ENCODE data around the gene CFAP157. TPM values are rescaled to one million over a fixed set of nuclear protein-coding genes. Genes with fewer than 3 reads are reported as not detected.

CFAP157 gene
- total RNA-seq, 1 experiment from 2014 or later = 0.87 TPM

- CTCF ChIA-PET = no interaction called here
These were observed 8.4 kb upstream of the CFAP157 start for GRCh38 chr9:127698386-127698785.

GRCh38 chr9:127698985-127699670 is 7.7 kb upstream of the CFAP157 start:
- intact Hi-C loops (cut with micrococcal nuclease; ENCODE audit: unreplicated experiment) = no loop called here
- H3K27me3 Mint-ChIP-seq (ENCODE audit: unreplicated experiment) = no peaks in the 10 kb centered on the region
- H3K36me3 Mint-ChIP-seq (ENCODE audit: insufficient read depth, unreplicated experiment) = peaks cover 18% of the 10 kb centered on the region
- BruUV-seq (replicated peaks) = TSS peak; percentile 33
- peak; percentile 93 for DNase-seq
- CTCF ChIA-PET = interaction anchor here (0.5 kb wide), 1 partner anchor 107 kb away, joined by 3 read pairs; no protein-coding TSS in a partner anchor
- H3K4me3 Mint-ChIP-seq (ENCODE audit: low read depth, unreplicated experiment) = peak overlapping the region; percentile 65
- H3K27ac Mint-ChIP-seq (ENCODE audit: unreplicated experiment) = peak overlapping the region; percentile 43
- no peaks in the 10 kb centered on the region for H3K9me3 Mint-ChIP-seq (ENCODE audit: low read depth, unreplicated experiment)
- peaks cover 9% of the 10 kb centered on the region for H3K4me1 Mint-ChIP-seq (ENCODE audit: low read depth, unreplicated experiment)
- no peak for TF ChIP-seq CTCF (IDR thresholded peaks at IDR 0.05; ENCODE audit: unreplicated experiment)

More at GRCh38 chr9:127698386-127698785, 8.4 kb upstream of the CFAP157 start:
- no peaks in the 10 kb centered on the region for H3K27me3 Mint-ChIP-seq (ENCODE audit: unreplicated experiment)
- peaks cover 9% of the 10 kb centered on the region for H3K4me1 Mint-ChIP-seq (ENCODE audit: low read depth, unreplicated experiment)
- no peak overlapping the region for H3K4me3 Mint-ChIP-seq (ENCODE audit: low read depth, unreplicated experiment)
- H3K36me3 Mint-ChIP-seq (ENCODE audit: insufficient read depth, unreplicated experiment) = peaks cover 18% of the 10 kb centered on the region
- no peaks in the 10 kb centered on the region for H3K9me3 Mint-ChIP-seq (ENCODE audit: low read depth, unreplicated experiment)
- no peak for DNase-seq
- BruUV-seq (replicated peaks) = no TSS peak
- H3K27ac Mint-ChIP-seq (ENCODE audit: unreplicated experiment) = no peak overlapping the region
- intact Hi-C loops (cut with micrococcal nuclease; ENCODE audit: unreplicated experiment) = no loop called here
- TF ChIP-seq CTCF (IDR thresholded peaks at IDR 0.05; ENCODE audit: unreplicated experiment) = no peak

GRCh38 chr9:127700140-127700539 is 6.6 kb upstream of the CFAP157 start:
- no peak overlapping the region for H3K4me3 Mint-ChIP-seq (ENCODE audit: low read depth, unreplicated experiment)
- no peak overlapping the region for H3K27ac Mint-ChIP-seq (ENCODE audit: unreplicated experiment)
- H3K36me3 Mint-ChIP-seq (ENCODE audit: insufficient read depth, unreplicated experiment) = peaks cover 18% of the 10 kb centered on the region
- no peaks in the 10 kb centered on the region for H3K9me3 Mint-ChIP-seq (ENCODE audit: low read depth, unreplicated experiment)
- no TSS peak for BruUV-seq (replicated peaks)
- no peak for DNase-seq
- intact Hi-C loops (cut with micrococcal nuclease; ENCODE audit: unreplicated experiment) = no loop called here
- H3K27me3 Mint-ChIP-seq (ENCODE audit: unreplicated experiment) = no peaks in the 10 kb centered on the region
- peaks cover 4% of the 10 kb centered on the region for H3K4me1 Mint-ChIP-seq (ENCODE audit: low read depth, unreplicated experiment)
- no peak for TF ChIP-seq CTCF (IDR thresholded peaks at IDR 0.05; ENCODE audit: unreplicated experiment)
- CTCF ChIA-PET = no interaction called here

GRCh38 chr9:127700594-127701255 is 6.1 kb upstream of the CFAP157 start:
- Mint-ChIP-seq H3K9me3 (ENCODE audit: low read depth, unreplicated experiment) (no peaks in the 10 kb centered on the region), H3K27me3 (ENCODE audit: unreplicated experiment) (no peaks in the 10 kb centered on the region), H3K4me1 (ENCODE audit: low read depth, unreplicated experiment) (no peaks in the 10 kb centered on the region), H3K27ac (ENCODE audit: unreplicated experiment) (no peak overlapping the region), H3K36me3 (ENCODE audit: insufficient read depth, unreplicated experiment) (peaks cover 18% of the 10 kb centered on the region), H3K4me3 (ENCODE audit: low read depth, unreplicated experiment) (no peak overlapping the region)
- TF ChIP-seq CTCF (IDR thresholded peaks at IDR 0.05; ENCODE audit: unreplicated experiment) = no peak
- BruUV-seq (replicated peaks) = no TSS peak
- intact Hi-C loops (cut with micrococcal nuclease; ENCODE audit: unreplicated experiment) = no loop called here
- CTCF ChIA-PET = no interaction called here
- DNase-seq = no peak
